ENCODE data around the gene OR13J1. TPM values are rescaled to one million over a fixed set of nuclear protein-coding genes. Genes with fewer than 3 reads are reported as not detected.

The OR13J1 gene
- total and polyA plus RNA-seq, 4 donors = not detected

GRCh38 chr9:35882996-35883395 lies 12.8 kb upstream of the OR13J1 start (continued):
- TF ChIP-seq ZBTB33 (IDR thresholded peaks at IDR 0.05) (no peak), ATF3 (IDR thresholded peaks at IDR 0.05) (no peak), YY1 (IDR thresholded peaks at IDR 0.05) (no peak)

GRCh38 chr9:35882263-35882848 lies 12.2 kb upstream of the OR13J1 start:
- no peak overlapping the region for H3K4me3 ChIP-seq (ENCODE audit: low read depth in 1 of 3, low read length in 3 of 3)
- no peak overlapping the region for H3K9ac ChIP-seq (ENCODE audit: low read depth in 1 of 2, low read length in 2 of 2)
- DNase-seq (ENCODE audit: low spot score) = peak; percentile 87
- no peaks in the 10 kb centered on the region for H3K36me3 ChIP-seq (ENCODE audit: control insufficient read depth in 4 of 4, insufficient read depth in 3 of 4, low read depth in 1 of 4, low read length in 3 of 4)
- WGBS = under 1% methylated on average over 4 of the region's 4 CpGs
- no peaks in the 10 kb centered on the region for H3K27me3 ChIP-seq (ENCODE audit: control insufficient read depth in 4 of 4, insufficient read depth in 4 of 4, low read length in 3 of 4)
- peaks cover 0 to 3% (median 0%) of the 10 kb centered on the region in 4 donors for H3K9me3 ChIP-seq (ENCODE audit: control insufficient read depth in 4 of 4, low read length in 3 of 4)
- H3K4me1 ChIP-seq (ENCODE audit: control insufficient read depth in 4 of 4, insufficient read depth in 4 of 4, low read length in 3 of 4) = no peaks in the 10 kb centered on the region
- H3K27ac ChIP-seq (ENCODE audit: low read depth in 1 of 2, low read length in 2 of 2) = no peak overlapping the region
- TF ChIP-seq RXRA (IDR thresholded peaks at IDR 0.05) (peak; percentile 33 to 57), ATF3 (IDR thresholded peaks at IDR 0.05) (no peak), HNF4A (conservative IDR thresholded peaks at IDR 0.05) (peak; percentile 21 to 54), NR2F2 (IDR thresholded peaks at IDR 0.05) (peak; percentile 85), RAD21 (IDR thresholded peaks at IDR 0.05) (peak; percentile 96 to 98), CTCF (IDR thresholded peaks at IDR 0.05; ENCODE audit: low read depth, low read length, missing input control) (peak; percentile 95), YY1 (IDR thresholded peaks at IDR 0.05) (no peak)

GRCh38 chr9:35872505-35872904 lies 2.3 kb upstream of the OR13J1 start:
- no peaks in the 10 kb centered on the region for H3K4me1 ChIP-seq (ENCODE audit: control insufficient read depth in 4 of 4, insufficient read depth in 4 of 4, low read length in 3 of 4)
- no peak overlapping the region for H3K9ac ChIP-seq (ENCODE audit: low read depth in 1 of 2, low read length in 2 of 2)
- peaks cover 0 to 2% (median 0%) of the 10 kb centered on the region in 4 donors for H3K9me3 ChIP-seq (ENCODE audit: control insufficient read depth in 4 of 4, low read length in 3 of 4)
- H3K27me3 ChIP-seq (ENCODE audit: control insufficient read depth in 4 of 4, insufficient read depth in 4 of 4, low read length in 3 of 4) = no peaks in the 10 kb centered on the region
- WGBS = 69% methylated on average over 3 of the region's 3 CpGs
- H3K36me3 ChIP-seq (ENCODE audit: control insufficient read depth in 4 of 4, insufficient read depth in 3 of 4, low read depth in 1 of 4, low read length in 3 of 4) = no peaks in the 10 kb centered on the region
- no peak for DNase-seq (ENCODE audit: low spot score)
- H3K4me3 ChIP-seq (ENCODE audit: low read depth in 1 of 3, low read length in 3 of 3) = no peak overlapping the region
- no peak overlapping the region for H3K27ac ChIP-seq (ENCODE audit: low read depth in 1 of 2, low read length in 2 of 2)
- no peak for TF ChIP-seq MAX (IDR thresholded peaks at IDR 0.05)
- TF ChIP-seq GABPA (IDR thresholded peaks at IDR 0.05 in 1 of 2, conservative IDR thresholded peaks at IDR 0.05 in 1 of 2) = no peak
- TF ChIP-seq RXRA (IDR thresholded peaks at IDR 0.05) = no peak
- TF ChIP-seq HNF4G (IDR thresholded peaks at IDR 0.05) = no peak
- TF ChIP-seq EGR1 (IDR thresholded peaks at IDR 0.05; ENCODE audit: low read depth in 2 of 2) = no peak
- no peak for TF ChIP-seq CTCF (IDR thresholded peaks at IDR 0.05; ENCODE audit: low read depth, low read length, missing input control)
- no peak for TF ChIP-seq TAF1 (conservative IDR thresholded peaks at IDR 0.05)
- no peak for TF ChIP-seq RAD21 (IDR thresholded peaks at IDR 0.05)
- no peak for TF ChIP-seq ZBTB33 (IDR thresholded peaks at IDR 0.05)
- TF ChIP-seq FOXA2 (IDR thresholded peaks at IDR 0.05) = no peak
